HG02973 (cell line): Measurements from ENCODE around the gene EN2.

Experiments
- ATAC-seq: cut with Tn5 transposase; IDR thresholded peaks from one replicate; pipeline ENCODE4 v1.9.1; 2021; ENCODE audit warnings: moderate library complexity; ENCODE audit not compliant: unreplicated experiment

EN2 gene

GRCh38 chr7:155458111-155458877 lies at the start of gene EN2:
TSS of gene EN2 (plus strand) at chr7:155458129. CDS start at chr7:155458378, 249 bp downstream.
- ATAC-seq, result no peak

DNA sequence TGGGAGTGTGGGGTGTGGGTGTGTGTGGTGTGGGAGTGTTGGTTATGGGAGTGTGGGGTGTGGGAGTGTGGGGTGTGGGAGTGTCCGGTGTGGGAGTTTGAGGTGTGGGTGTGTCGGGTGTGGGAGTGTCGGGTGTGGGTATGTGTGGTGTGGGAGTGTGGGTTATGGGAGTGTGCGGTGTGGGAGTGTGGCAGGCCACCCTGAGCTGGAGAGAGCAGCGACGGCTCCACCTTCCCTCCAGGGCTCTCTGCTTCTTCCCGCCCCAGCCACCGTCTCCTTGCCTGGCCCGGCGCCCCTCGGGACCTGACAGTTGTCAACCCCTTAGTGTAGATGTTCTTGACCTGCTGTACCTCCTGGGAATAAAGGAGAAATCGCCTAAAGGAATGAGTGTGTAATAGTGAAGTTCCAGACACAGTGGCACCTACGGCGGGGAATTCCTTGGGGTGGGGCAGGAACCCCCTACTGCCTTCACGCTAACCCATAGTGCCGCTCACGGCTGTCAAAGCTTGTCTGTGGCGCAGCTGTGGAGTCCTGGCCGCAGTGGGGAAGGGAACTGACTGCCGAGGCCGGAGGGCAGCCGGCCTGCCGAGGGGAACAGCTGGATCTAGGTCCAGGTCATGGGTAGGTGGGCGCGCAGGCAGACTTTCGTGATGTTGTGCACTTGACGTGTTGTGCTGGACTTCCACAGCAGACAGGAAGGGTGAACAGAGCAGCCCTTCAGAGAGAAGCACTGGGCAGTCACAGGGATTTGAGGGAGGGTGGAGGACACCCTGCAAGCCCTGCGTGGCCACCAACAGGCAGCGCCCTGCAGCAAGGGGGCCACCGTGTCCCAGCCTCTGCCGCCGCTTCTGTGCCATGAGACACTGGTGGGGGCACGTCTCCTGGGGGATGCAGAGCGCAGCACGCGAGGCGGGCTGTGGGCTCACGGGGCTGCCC lies 49.0 kb upstream of the EN2 start:
- ATAC-seq, result no peak

- ATAC-seq, result no peak
Observed at GRCh38 chr7:155409980-155410379, 47.9 kb upstream of the EN2 start.

- no peak for ATAC-seq
Observed at GRCh38 chr7:155410431-155410830, 47.5 kb upstream of the EN2 start.

DNA sequence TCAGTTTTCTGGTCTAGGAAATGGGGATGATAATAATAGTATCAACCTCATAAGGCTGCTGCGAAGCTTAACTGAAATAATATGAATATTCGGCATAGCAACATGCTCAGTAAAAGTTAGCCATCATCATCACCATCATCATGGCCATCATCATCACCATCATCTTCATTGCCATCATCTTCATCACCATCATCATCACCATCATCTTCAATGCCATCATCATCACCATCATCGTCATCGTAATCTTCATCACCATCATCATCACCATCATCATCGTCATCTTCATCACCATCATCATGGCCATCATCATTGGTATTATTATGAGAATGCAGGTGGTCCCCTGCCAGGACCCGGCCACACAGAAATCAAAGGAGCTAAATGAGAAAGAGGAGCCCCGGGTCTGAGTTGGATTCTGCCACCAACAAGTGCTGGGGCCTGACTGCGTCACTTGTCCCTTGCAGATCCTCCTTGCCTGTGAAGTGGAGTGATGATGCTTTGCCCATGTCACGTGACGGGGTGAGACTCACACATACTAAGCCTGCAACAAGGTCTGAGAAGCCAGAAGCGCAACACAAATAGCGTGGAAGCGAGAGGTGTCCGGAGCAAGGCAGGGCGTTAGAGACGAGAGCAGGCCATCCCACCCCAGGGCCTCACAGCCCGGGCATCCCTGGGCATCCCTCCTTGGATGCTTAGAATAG lies 46.1 kb upstream of the EN2 start:
- ATAC-seq, result no peak

DNA sequence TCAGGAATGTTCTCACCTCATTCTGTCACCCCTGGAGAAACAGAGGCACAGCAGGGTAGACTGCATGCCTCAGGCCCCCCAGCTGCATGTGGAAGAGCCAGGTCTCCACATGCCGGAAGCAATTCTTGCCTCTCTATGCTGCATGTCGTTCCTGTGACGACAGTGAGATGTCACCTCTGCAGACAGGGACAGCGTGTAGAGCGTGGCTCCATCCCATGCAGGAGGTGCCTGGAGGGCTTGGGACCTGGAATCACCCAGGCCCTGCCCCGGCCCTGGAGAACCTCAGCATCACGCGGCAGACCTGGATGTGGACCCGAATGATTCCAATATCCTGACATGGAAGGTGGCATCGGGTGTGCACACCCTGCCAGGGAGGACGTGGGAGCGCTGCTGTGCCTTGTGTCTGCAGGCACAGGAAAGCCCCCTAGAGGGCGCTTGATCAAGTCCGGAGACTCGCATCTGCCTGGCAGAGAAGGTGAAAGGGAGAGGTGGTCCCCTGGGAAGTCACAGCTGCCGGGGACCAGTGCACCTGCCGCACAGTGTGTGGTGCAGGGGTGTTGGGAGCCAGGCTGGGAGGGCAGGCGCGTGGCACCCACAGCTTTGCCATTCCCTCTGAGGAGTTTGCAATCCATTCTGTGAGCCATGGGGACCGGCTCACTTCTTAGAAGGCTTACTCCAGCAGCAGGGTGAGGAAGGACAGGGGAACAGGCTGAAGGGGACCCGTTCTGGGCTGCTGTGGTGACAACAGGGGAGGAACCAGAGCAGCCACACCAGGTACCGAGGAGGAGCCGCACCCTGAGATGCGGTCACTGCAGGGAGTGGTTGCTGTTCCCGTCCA lies 45.3 kb upstream of the EN2 start:
- peak; percentile 70 for ATAC-seq

DNA sequence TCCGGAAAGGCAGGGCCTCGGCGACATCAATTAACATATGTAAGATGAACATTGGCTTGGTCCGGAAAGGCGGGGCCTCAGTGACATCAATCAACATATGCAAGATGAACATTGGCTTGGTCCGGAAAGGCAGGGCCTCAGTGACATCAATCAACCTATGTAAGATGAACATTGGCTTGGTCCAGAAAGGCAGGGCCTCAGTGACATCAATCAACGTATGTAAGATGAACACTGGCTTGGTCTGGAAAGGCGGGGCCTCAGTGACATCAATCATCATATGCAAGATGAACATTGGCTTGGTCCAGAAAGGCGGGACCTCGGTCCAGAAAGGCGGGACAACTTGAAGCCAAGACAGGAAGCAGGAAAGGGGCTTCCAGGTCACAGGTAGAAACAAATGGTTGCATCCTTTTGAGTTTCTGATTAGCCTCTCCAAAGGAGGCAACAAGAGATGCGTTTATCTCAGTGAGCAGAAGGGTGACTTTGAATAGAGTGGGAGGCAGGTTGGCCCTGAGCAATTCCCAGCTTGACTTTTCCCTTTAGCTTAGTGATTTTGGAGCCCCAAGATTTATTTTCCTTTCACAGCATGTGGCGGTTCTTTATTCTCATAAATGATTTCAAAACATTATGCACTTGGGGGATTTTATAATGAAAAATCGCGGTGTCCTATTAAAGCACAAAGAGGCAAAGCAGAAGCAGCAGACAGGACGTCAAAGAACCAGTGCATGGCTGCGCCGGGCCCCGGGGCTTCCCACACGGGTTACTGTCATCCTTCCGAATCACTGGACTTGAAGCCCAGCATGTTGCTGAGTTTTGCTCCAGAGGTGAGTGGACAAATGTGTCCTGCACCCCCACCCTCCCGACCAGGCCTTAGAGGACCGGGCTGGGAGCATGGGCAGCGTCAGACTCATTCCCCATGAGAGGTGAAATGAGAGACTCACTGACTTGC lies 43.1 kb upstream of the EN2 start:
- ATAC-seq, result no peak

DNA sequence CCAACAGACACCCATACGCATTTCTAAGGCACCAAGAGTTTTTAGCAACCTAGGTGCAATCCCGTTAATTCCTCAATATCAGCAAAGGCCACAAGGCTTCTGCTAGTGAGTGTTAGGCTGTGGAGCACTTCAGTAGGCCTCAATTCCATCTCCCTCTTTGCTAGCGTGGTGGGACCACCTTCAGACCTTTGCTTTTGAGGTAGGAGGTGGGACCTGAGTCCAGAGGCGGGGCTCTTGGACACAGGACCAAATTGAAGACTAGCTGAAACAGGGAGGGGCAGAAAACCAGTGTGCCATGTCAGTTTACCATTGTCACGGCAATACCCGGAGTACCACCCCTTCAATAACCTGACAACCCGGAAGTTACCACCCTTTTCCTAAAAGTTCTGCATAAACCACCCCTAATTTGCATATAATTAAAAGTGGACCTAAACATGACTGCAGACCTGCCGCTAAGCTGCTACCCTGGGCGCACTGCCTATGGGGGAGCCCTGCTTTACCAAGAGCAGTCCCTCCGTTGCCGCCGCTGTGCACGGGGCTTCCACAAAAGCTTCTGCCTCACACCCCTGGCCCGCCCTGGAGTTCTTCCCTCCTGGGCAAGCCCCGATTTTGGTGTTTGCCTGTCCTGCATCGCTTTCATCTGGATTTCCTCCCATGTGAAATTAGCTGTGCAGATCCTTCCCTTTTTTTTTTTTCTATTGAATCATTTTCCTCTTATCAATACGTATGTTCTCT lies 41.1 kb upstream of the EN2 start:
- ATAC-seq, result no peak

- ATAC-seq, result no peak
Observed at GRCh38 chr7:155418304-155418703, 39.6 kb upstream of the EN2 start.

GRCh38 chr7:155418941-155419755 lies 38.8 kb upstream of the EN2 start:
- ATAC-seq, result no peak

GRCh38 chr7:155420116-155420515 lies 37.8 kb upstream of the EN2 start:
- ATAC-seq, result no peak

GRCh38 chr7:155422151-155422550 lies 35.8 kb upstream of the EN2 start:
- ATAC-seq, result no peak

GRCh38 chr7:155422599-155423336 lies 35.2 kb upstream of the EN2 start:
- no peak for ATAC-seq

DNA sequence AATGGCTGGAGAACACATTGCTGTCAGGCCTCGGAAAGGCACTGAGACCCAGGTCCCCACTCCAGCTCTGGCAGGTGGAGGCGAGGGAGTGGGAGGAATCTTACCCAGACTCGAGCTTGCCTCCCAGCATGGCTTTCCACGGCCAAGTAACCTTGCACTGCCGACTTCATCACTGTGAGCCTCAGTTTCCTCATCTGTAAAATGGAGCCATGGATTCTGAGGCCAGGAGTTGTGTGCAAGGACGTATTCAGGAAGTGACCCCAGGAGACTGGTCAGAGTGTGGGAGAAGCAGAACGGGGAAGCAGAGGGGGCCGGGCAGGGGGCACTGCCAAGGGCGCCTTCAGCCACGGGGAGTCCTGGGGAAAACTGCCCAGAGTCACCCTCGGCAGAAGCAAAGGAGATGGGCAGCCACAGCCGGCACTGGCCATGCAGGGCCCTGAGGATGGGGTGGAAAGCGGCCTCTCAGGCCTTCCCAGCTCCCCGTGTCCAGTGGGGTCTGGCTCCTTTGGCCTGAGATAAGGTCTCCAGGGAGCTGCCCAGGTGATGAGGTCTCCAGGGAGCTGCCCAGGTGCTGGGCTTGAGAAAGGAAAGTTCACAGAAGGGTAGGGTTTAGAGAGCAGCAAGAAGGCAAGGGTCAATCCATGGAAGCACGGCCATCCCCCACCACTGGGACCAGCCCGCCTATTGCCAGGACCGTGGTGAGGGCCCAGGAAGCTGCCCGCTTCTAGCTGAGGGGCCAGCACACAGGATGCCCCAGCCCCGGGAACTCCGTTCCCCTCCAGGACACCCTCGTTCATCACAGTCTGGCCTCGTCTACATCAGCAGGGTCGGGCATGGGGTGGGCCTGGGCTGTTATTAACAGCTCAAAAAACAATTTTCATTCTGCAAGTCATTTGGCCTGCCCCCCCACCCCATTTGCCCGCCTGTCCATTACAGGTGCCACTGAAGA lies 34.3 kb upstream of the EN2 start:
- no peak for ATAC-seq

DNA sequence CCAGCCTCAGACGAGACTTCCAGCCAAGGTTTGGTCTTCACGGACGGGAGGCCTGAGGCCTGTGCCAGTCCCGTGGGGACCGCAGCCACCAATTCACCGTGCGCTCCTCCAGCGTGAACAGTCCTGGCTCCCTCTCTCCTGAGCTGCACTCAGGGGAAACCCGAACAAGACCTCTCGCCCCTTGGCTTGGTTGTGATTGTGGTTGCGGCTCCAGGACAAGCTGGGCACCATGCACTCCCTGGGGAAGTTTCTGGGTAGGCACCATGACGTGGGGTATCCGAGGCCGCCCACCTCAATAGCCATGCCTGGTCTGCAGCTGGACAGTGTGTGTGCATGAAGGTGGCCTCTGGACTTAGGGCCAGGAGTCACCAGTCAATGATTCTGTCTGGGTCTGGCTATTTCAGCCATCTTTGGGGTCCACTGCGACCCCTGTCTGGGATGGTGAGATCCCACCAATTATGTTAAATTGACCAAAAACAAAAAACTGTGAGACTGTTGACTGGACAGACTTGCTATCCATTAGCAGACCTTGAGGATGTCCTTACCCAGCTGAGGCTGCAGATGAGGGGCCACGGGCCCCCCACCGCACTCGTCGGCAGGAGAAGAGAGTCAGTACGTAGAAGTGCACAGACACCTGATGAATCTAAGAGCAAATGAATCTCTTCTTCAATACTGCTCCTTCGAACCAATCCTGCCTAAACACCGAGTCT lies 33.5 kb upstream of the EN2 start:
- ATAC-seq, result no peak

GRCh38 chr7:155425011-155425340 lies 33.0 kb upstream of the EN2 start:
- no peak for ATAC-seq
